CD4-positive, alpha-beta T cell (primary cell): ENCODE measurements around the gene ACOT8. TPM values are rescaled to one million over a fixed set of nuclear protein-coding genes. Genes with fewer than 3 reads are reported as not detected.
A peak's percentile ranks its signal among the peaks of the same experiment; 100 is the strongest.

Experiments used
- ATAC-seq: fragments of 200-7000 bp; cut with Tn5 transposase; one replicate; pipeline ENCODE4 v1.10.0; 2022; ENCODE audit warnings: mild to moderate bottlenecking; ENCODE audit not compliant: poor library complexity
- CTCF ChIA-PET: fragments of 350-600 bp; sonication (Branson Sonifier 250); formaldehyde crosslinking; loops from one replicate; lab custom pipeline; 2021; ENCODE audit warnings: antibody characterized with exemption, inconsistent platforms; lab: Charles Lee
- POLR2A ChIA-PET: fragments of 350-600 bp; sonication (Branson Sonifier 250); formaldehyde crosslinking; loops from one replicate; lab custom pipeline; 2021; ENCODE audit warnings: antibody characterized with exemption, inconsistent platforms; lab: Charles Lee
- DNase-seq, 14 experiments: peaks; one replicate each; pipeline ENCODE4 v3.0.0-alpha.2; 2013 to 2020; ENCODE audit warnings: mixed read lengths in 2 of 14
- H3K27ac ChIP-seq, 2 donors: one replicate each; pipeline versions ENCODE4 v1.5.1 to v1.7.0; 2013; ENCODE audit warnings: low read length in 2 of 2, low read depth in 1 of 2, mild to moderate bottlenecking in 1 of 2
- H3K27me3 ChIP-seq, 2 experiments: 1 replicate in 1 of 2; 2 replicates in 1 of 2; pipeline versions ENCODE4 v1.6.1 to v1.7.0; 2013; ENCODE audit warnings: low read length in 2 of 2, control low read depth in 1 of 2, mild to moderate bottlenecking in 1 of 2, moderate library complexity in 1 of 2; ENCODE audit not compliant: insufficient read depth in 2 of 2, control insufficient read depth in 1 of 2
- H3K36me3 ChIP-seq: one replicate; pipeline ENCODE4 v1.6.1; 2013; ENCODE audit warnings: low read length, control low read depth; ENCODE audit not compliant: insufficient read depth
- H3K4me1 ChIP-seq: one replicate; pipeline ENCODE4 v1.6.1; 2013; ENCODE audit warnings: low read length, control low read depth; ENCODE audit not compliant: insufficient read depth
- H3K4me3 ChIP-seq: one replicate; pipeline ENCODE4 v1.5.1; 2013; ENCODE audit warnings: mild to moderate bottlenecking, low read length, moderate library complexity
- H3K9me3 ChIP-seq, 2 experiments: 1 replicate in 1 of 2; 2 replicates in 1 of 2; pipeline versions ENCODE4 v1.6.1 to v1.7.0; 2013; ENCODE audit warnings: low read length in 2 of 2, mild to moderate bottlenecking in 2 of 2, control low read depth in 1 of 2, moderate library complexity in 1 of 2; ENCODE audit not compliant: control insufficient read depth in 1 of 2, insufficient read depth in 1 of 2
- H3K27ac Mint-ChIP-seq: one replicate; pipeline ENCODE4 v1.8.0; 2020; ENCODE audit warnings: mixed read lengths
- H3K27me3 Mint-ChIP-seq: one replicate; pipeline ENCODE4 v1.8.0; 2021; ENCODE audit warnings: mixed read lengths
- H3K36me3 Mint-ChIP-seq: one replicate; pipeline ENCODE4 v1.8.0; 2021; ENCODE audit warnings: low read depth, mixed read lengths
- H3K4me1 Mint-ChIP-seq: one replicate; pipeline ENCODE4 v1.8.0; 2021; ENCODE audit warnings: low read depth, mixed read lengths
- H3K4me3 Mint-ChIP-seq: one replicate; pipeline ENCODE4 v1.8.0; 2020; ENCODE audit warnings: mild to moderate bottlenecking, mixed read lengths
- H3K9me3 Mint-ChIP-seq: one replicate; pipeline ENCODE4 v1.8.0; 2020; ENCODE audit warnings: mixed read lengths
- intact Hi-C, 2 experiments: fragments of 100-400 bp; cut with DNase I in 1 of 2; cut with micrococcal nuclease in 1 of 2; formaldehyde crosslinking; loops; one replicate each; pipeline versions ENCODE4 v1.15.1 to v1.9.0; 2023 to 2025; cut with DNase I, micrococcal nuclease
- total RNA-seq, 174 experiments: library from RNA in 2 of 174; stranded (reverse) in 2 of 174; gene quantifications; one replicate each; pipeline ENCODE4 v1.2.3 and lab custom pipeline; 2021 to 2026
- TF ChIP-seq, protein P1 (sequence below): fragments of 200-600 bp; IDR thresholded peaks from one replicate; pipeline ENCODE4 v1.8.0; 2022; ENCODE audit warnings: antibody characterized with exemption, mild to moderate bottlenecking

The ACOT8 gene
- total RNA-seq, 2 experiments from 2014 or later = 19.1 to 19.9 TPM

DNA sequence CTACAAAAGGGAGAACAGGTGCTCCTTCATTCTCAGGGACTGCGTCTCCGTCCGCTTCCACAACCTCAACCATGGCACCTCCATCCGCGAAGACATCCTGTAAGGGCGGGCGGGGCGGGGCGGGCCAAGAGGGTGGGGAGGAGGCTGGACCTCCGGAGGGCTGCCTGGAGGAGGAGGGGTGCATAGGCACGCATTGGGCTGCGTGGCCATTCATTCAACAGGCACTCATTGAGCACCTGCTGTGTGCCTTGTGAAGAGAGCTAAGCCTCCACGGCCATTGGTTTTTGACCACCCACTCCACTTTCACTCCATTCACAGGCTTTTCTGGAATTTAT, 657 bp upstream of the ACOT8 start:
- Histone ChIP-seq H3K4me1 (peaks cover 40% of the 10 kb centered on the region), H3K4me3 (peak overlapping the region; percentile 100), H3K27me3 (no peaks in the 10 kb centered on the region), H3K36me3 (peaks cover 20% of the 10 kb centered on the region), H3K27ac (peak overlapping the region; percentile 88 to 94), H3K9me3 (no peaks in the 10 kb centered on the region)
- H3K27me3 Mint-ChIP-seq = no peaks in the 10 kb centered on the region
- ChIA-PET CTCF (no interaction called here), POLR2A (interaction anchor here (0.8 to 4.4 kb wide), 7 partner anchors 23 to 130 kb away, joined by 3 to 39 read pairs (median 8); partner anchors contain the start of genes CTSA, NEURL2, PCIF1 and UBE2C)
- TF ChIP-seq, protein P1, sequence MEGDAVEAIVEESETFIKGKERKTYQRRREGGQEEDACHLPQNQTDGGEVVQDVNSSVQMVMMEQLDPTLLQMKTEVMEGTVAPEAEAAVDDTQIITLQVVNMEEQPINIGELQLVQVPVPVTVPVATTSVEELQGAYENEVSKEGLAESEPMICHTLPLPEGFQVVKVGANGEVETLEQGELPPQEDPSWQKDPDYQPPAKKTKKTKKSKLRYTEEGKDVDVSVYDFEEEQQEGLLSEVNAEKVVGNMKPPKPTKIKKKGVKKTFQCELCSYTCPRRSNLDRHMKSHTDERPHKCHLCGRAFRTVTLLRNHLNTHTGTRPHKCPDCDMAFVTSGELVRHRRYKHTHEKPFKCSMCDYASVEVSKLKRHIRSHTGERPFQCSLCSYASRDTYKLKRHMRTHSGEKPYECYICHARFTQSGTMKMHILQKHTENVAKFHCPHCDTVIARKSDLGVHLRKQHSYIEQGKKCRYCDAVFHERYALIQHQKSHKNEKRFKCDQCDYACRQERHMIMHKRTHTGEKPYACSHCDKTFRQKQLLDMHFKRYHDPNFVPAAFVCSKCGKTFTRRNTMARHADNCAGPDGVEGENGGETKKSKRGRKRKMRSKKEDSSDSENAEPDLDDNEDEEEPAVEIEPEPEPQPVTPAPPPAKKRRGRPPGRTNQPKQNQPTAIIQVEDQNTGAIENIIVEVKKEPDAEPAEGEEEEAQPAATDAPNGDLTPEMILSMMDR = no peak
- intact Hi-C loops = loop anchor here (1.0 to 5.0 kb wide), 10 partner anchors 23 to 486 kb away; partner anchors contain the start of genes CTSA (in 2 of the 2), NEURL2 (in 2 of the 2), UBE2C (in 2 of the 2) and ZSWIM1 (in 2 of the 2)
- H3K4me1 Mint-ChIP-seq = peaks cover 52% of the 10 kb centered on the region
- peak overlapping the region; percentile 98 for H3K27ac Mint-ChIP-seq
- ATAC-seq = peak; percentile 8
- peak in 4 of 14 experiments; percentile 5 to 48 (median 18) for DNase-seq
- peaks cover 37% of the 10 kb centered on the region for H3K36me3 Mint-ChIP-seq
- H3K4me3 Mint-ChIP-seq = peak overlapping the region; percentile 96
- H3K9me3 Mint-ChIP-seq = no peaks in the 10 kb centered on the region

DNA sequence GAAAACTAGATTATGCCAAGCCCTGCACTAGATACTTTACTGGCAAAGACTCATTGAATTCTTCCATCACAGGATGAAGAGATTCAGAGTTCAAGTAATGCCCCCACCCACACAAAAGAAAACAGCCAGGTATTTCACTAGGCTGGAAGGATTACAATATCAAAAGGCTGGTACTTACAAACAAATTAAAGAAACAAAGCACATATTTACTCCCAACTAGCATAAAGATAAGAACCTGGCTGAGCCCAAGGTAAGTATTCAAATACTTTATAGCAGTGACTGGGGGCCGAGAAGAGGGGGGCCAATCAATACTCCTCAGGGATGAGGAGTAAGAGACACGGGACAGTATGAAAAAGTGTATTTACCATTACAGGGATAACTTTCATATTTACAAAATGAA, 3.7 kb downstream of the ACOT8 start:
- Mint-ChIP-seq H3K4me1 (peaks cover 44% of the 10 kb centered on the region), H3K27ac (no peak overlapping the region), H3K27me3 (no peaks in the 10 kb centered on the region), H3K36me3 (peaks cover 76% of the 10 kb centered on the region), H3K4me3 (peak overlapping the region; percentile 48), H3K9me3 (no peaks in the 10 kb centered on the region)
- Histone ChIP-seq H3K27ac (no peak overlapping the region), H3K9me3 (no peaks in the 10 kb centered on the region), H3K27me3 (no peaks in the 10 kb centered on the region), H3K4me1 (peaks cover 39% of the 10 kb centered on the region), H3K36me3 (peaks cover 37% of the 10 kb centered on the region), H3K4me3 (no peak overlapping the region)
- ChIA-PET POLR2A (interaction anchor here (1.6 kb wide), 1 partner anchor 27 kb away, joined by 7 read pairs; the partner anchor contains the start of gene ZSWIM1), CTCF (no interaction called here)
- intact Hi-C loops = no loop called here
- TF ChIP-seq, protein P1 = no peak
- DNase-seq (no peak), ATAC-seq (no peak)

DNA sequence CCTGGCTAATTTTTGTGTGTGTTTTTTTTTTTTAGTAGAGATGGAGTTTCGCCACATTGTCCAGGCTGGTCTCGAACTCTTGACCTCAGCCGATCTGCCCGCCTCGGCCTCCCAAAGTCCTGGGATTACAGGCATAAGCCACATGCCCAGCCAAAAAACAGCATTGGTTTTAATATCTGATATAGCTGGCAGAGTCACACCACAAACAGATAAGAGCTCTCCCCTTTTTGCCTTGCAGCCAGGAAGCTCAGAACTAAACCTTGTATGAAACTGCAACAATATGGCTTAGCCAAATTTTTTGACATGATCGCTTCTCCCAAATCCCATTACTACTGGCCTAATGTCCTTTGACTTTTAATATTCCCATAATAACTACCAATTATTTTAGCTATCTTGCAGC, 4.9 kb downstream of the ACOT8 start:
- no peak for ATAC-seq
- intact Hi-C loops = no loop called here
- TF ChIP-seq, protein P1 = no peak
- Histone ChIP-seq H3K27ac (no peak overlapping the region), H3K36me3 (peaks cover 45% of the 10 kb centered on the region), H3K4me1 (peaks cover 27% of the 10 kb centered on the region), H3K9me3 (no peaks in the 10 kb centered on the region), H3K4me3 (no peak overlapping the region), H3K27me3 (no peaks in the 10 kb centered on the region)
- POLR2A ChIA-PET = interaction anchor here (1.6 kb wide), 1 partner anchor 29 kb away, joined by 7 read pairs; the partner anchor contains the start of gene ZSWIM1
- Mint-ChIP-seq H3K27me3 (no peaks in the 10 kb centered on the region), H3K36me3 (peaks cover 83% of the 10 kb centered on the region), H3K27ac (no peak overlapping the region), H3K4me3 (no peak overlapping the region), H3K9me3 (no peaks in the 10 kb centered on the region), H3K4me1 (peaks cover 33% of the 10 kb centered on the region)
- CTCF ChIA-PET = no interaction called here
- DNase-seq = no peak
